A549 (cell line): ENCODE measurements around the gene CR1L.
"Not testable (repeated sequence)": the region's sequence is repeated elsewhere in the genome, so short reads cannot be mapped to it uniquely, and the experiment has no call there.

Source experiments
- CEBPB ChIP-seq, 2 experiments: fragments of >200 bp in 1 of 2; sonication (Bioruptor Twin) in 1 of 2; formaldehyde crosslinking in 1 of 2; IDR thresholded peaks; 2 replicates each; pipeline ENCODE4 v1.6.1; 2012 to 2016
- CHD4 ChIP-seq: fragments of 200-600 bp; sonication (generic); IDR thresholded peaks from 2 replicates; pipeline ENCODE4 v1.6.1; 2016; ENCODE audit warnings: antibody characterized with exemption, mild to moderate bottlenecking, borderline replicate concordance
- CTCF ChIP-seq: fragments of >200 bp; sonication (Bioruptor Twin); formaldehyde crosslinking; IDR thresholded peaks from 3 replicates; pipeline ENCODE4 v1.5.1; 2016
- EHMT2 ChIP-seq: fragments of 200-600 bp; sonication (generic); IDR thresholded peaks from 2 replicates; pipeline ENCODE4 v1.6.1; 2016; ENCODE audit warnings: antibody characterized with exemption, low read depth, mild to moderate bottlenecking, moderate library complexity
- EP300 ChIP-seq, 2 experiments: fragments of >200 bp; sonication (Bioruptor Twin); formaldehyde crosslinking; IDR thresholded peaks; 2 replicates in 1 of 2; 3 replicates in 1 of 2; pipeline ENCODE4 v1.6.1; 2016 to 2017
- HDAC2 ChIP-seq: fragments of 200-600 bp; sonication (generic); IDR thresholded peaks from 2 replicates; pipeline ENCODE4 v1.6.1; 2016
- MAZ ChIP-seq: fragments of 150-350 bp; IDR thresholded peaks from 2 replicates; pipeline ENCODE4 v1.6.1; 2014; ENCODE audit warnings: antibody characterized with exemption, low read depth, low read length, borderline replicate concordance
- NFE2L2 ChIP-seq: fragments of 150-350 bp; conservative IDR thresholded peaks from 2 replicates; pipeline ENCODE4 v1.6.1; 2014; ENCODE audit warnings: low read length
- NPAS2 ChIP-seq: fragments of 250-450 bp; sonication (Bioruptor Pico); IDR thresholded peaks from 2 replicates; pipeline ENCODE4 v1.8.0; 2022; ENCODE audit warnings: mild to moderate bottlenecking, moderate library complexity, borderline replicate concordance
- POLR2A ChIP-seq: IDR thresholded peaks from 2 replicates; pipeline ENCODE4 v1.6.1; 2012; ENCODE audit warnings: mild to moderate bottlenecking, low read length
- RAD21 ChIP-seq, 2 experiments: fragments of >200 bp in 1 of 2; sonication (Bioruptor Twin) in 1 of 2; formaldehyde crosslinking in 1 of 2; IDR thresholded peaks in 1 of 2; conservative IDR thresholded peaks in 1 of 2; 2 replicates in 1 of 2; 3 replicates in 1 of 2; pipeline ENCODE4 v1.6.1; 2012 to 2018; ENCODE audit warnings: inconsistent platforms in 1 of 2
- RFX5 ChIP-seq: fragments of 450-650 bp; IDR thresholded peaks from 2 replicates; pipeline ENCODE4 v1.7.1; 2014; ENCODE audit warnings: antibody characterized with exemption, mild to moderate bottlenecking, moderate library complexity
- TF ChIP-seq, protein P1 (sequence below): fragments of 250-450 bp; sonication (Bioruptor Pico); IDR thresholded peaks from 2 replicates; pipeline ENCODE4 v1.5.0; 2021; ENCODE audit warnings: mild to moderate bottlenecking, moderate library complexity, borderline replicate concordance
- TF ChIP-seq, protein P2 (sequence below): IDR thresholded peaks from 2 replicates; pipeline ENCODE4 v1.6.1; 2012

DNA sequence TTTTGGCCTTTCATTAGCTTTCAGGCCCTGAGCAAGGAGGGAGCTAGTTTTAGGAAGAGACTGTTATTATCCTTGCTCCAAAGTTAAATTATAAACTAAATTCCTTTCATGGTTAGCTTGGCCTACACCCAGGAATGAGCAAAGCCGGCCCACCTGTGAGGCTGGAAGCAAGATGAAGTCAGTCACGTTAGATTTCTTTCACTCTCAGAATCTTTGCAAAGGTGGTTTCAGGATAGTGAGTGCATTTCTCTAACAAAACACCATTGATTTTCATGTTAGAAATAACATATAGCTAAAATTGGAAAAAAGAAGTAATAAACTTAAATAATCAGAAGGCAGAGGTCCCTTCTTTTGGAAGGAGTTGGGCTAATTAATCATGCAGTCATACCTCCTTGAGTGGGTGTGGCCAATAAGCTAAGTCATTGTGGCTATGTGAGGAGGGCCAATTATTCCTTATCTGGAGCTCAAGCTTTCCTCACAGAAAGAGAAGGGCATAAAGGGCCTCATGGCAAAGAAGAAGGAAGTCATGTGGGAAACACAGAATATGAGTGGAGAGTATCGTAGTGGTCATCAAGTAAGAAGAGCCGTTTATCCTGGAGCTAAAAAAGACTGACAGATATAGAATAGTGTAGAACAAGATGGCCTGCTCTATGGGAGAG lies 83.4 kb downstream of the CR1L start:
- TF ChIP-seq, protein P1, sequence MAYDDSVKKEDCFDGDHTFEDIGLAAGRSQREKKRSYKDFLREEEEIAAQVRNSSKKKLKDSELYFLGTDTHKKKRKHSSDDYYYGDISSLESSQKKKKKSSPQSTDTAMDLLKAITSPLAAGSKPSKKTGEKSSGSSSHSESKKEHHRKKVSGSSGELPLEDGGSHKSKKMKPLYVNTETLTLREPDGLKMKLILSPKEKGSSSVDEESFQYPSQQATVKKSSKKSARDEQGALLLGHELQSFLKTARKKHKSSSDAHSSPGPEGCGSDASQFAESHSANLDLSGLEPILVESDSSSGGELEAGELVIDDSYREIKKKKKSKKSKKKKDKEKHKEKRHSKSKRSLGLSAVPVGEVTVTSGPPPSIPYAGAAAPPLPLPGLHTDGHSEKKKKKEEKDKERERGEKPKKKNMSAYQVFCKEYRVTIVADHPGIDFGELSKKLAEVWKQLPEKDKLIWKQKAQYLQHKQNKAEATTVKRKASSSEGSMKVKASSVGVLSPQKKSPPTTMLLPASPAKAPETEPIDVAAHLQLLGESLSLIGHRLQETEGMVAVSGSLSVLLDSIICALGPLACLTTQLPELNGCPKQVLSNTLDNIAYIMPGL (CRISPR knock-in tag), result not testable (repeated sequence)
- not testable (repeated sequence) for TF ChIP-seq MAZ; EP300 (IDR thresholded peaks at IDR 0.05); HDAC2; POLR2A; RFX5; CEBPB (IDR thresholded peaks at IDR 0.05); NFE2L2; CHD4; RAD21 (conservative IDR thresholded peaks at IDR 0.05 in 1 of 2, IDR thresholded peaks at IDR 0.05 in 1 of 2); NPAS2 (CRISPR knock-in tag); CTCF; EHMT2
- TF ChIP-seq, protein P2, sequence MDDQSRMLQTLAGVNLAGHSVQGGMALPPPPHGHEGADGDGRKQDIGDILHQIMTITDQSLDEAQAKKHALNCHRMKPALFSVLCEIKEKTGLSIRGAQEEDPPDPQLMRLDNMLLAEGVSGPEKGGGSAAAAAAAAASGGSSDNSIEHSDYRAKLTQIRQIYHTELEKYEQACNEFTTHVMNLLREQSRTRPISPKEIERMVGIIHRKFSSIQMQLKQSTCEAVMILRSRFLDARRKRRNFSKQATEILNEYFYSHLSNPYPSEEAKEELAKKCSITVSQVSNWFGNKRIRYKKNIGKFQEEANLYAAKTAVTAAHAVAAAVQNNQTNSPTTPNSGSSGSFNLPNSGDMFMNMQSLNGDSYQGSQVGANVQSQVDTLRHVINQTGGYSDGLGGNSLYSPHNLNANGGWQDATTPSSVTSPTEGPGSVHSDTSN, result not testable (repeated sequence)
